ENCODE data around the gene CDK4.

Gene CDK4

GRCh38 chr12:57745485-57745881, 6.6 kb downstream of the CDK4 start:
- Histone ChIP-seq H3K4me3 (ENCODE audit: low read depth, low read length, poor library complexity, severe bottlenecking) (peak overlapping the region; percentile 72), H3F3A (ENCODE audit: insufficient read depth, low read length) (no peaks in the 10 kb centered on the region; the same call in 1 of the 2 replicates), H3K79me2 (ENCODE audit: insufficient read depth, low read length) (peaks cover 5% of the 10 kb centered on the region), H3K9ac (ENCODE audit: low read length) (peak overlapping the region; percentile 83), H3K9me2 (ENCODE audit: low read depth, low read length) (no peaks in the 10 kb centered on the region), H3K4me2 (ENCODE audit: low read length) (peak overlapping the region; percentile 79), H3K27ac (ENCODE audit: low read depth, low read length, poor library complexity, severe bottlenecking) (peak overlapping the region; percentile 74), H2AFZ (ENCODE audit: low read length) (no peak overlapping the region), H3K9me3 (ENCODE audit: low read length) (no peaks in the 10 kb centered on the region), H3K4me1 (ENCODE audit: insufficient read depth, low read length, severe bottlenecking) (peaks cover 46% of the 10 kb centered on the region), H3K36me3 (ENCODE audit: insufficient read depth, low read length) (peaks cover 44% of the 10 kb centered on the region), H4K20me1 (ENCODE audit: insufficient read depth, low read length) (no peaks in the 10 kb centered on the region), H3K27me3 (ENCODE audit: insufficient read depth, low read length) (no peaks in the 10 kb centered on the region)
- no peak for TF ChIP-seq EZH2 (IDR thresholded peaks at IDR 0.05; ENCODE audit: borderline replicate concordance, low read length)
- TF ChIP-seq, protein P1, sequence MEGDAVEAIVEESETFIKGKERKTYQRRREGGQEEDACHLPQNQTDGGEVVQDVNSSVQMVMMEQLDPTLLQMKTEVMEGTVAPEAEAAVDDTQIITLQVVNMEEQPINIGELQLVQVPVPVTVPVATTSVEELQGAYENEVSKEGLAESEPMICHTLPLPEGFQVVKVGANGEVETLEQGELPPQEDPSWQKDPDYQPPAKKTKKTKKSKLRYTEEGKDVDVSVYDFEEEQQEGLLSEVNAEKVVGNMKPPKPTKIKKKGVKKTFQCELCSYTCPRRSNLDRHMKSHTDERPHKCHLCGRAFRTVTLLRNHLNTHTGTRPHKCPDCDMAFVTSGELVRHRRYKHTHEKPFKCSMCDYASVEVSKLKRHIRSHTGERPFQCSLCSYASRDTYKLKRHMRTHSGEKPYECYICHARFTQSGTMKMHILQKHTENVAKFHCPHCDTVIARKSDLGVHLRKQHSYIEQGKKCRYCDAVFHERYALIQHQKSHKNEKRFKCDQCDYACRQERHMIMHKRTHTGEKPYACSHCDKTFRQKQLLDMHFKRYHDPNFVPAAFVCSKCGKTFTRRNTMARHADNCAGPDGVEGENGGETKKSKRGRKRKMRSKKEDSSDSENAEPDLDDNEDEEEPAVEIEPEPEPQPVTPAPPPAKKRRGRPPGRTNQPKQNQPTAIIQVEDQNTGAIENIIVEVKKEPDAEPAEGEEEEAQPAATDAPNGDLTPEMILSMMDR (IDR thresholded peaks at IDR 0.05; ENCODE audit: low read length) = no peak

DNA sequence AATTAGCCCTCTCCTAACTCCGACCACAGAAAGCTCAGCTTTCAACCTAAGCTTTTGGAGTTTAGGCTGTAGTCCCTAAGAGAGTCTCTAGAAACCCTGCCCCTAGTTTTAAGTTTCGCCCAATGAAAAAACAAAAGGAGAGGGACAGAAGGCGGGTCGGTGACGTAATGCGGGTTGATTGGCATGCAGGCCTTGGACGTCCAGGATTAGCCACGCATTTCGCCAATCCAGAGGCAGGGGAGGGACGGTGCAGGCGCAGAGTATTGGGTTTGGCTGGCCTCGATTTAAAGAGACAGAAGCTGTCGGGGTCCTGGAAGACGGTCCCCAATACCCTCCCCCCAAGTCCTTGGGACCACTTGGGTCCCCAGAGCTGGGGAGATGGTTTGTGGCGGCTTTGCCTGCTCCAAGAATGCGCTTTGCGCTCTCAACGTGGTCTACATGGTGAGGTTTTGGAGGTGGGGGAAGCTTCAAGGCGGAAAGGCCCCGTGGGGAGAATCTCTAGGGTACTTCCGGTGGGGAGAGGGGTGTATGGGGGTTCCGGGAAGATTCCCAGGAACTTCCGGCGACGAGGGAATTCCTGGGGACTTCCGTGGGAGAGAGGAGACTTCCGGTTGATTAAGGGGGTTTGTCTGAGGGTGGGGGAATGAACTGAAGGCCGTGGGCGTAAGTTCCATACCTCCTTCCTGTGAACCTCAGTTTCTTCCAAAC, 7.2 kb downstream of the CDK4 start, which contains the start of gene TSPAN31:
Gene TSPAN31 (plus strand): TSS at position 263 of the 708 bp plus-strand sequence. CDS start 116 bp downstream, at position 379.
- no peaks in the 10 kb centered on the region for H4K20me1 ChIP-seq (ENCODE audit: insufficient read depth, low read length)
- no peaks in the 10 kb centered on the region for H3K9me2 ChIP-seq (ENCODE audit: low read depth, low read length)
- H3K4me1 ChIP-seq (ENCODE audit: insufficient read depth, low read length, severe bottlenecking) = peaks cover 49% of the 10 kb centered on the region
- peak within 1 kb of the TSS; percentile 74 for H3K27ac ChIP-seq (ENCODE audit: low read depth, low read length, poor library complexity, severe bottlenecking)
- H3K36me3 ChIP-seq (ENCODE audit: insufficient read depth, low read length) = peaks cover 39% of the 10 kb centered on the region
- peak within 1 kb of the TSS; percentile 83 for H3K9ac ChIP-seq (ENCODE audit: low read length)
- no peaks in the 10 kb centered on the region for H3K27me3 ChIP-seq (ENCODE audit: insufficient read depth, low read length)
- TF ChIP-seq, protein P1 (IDR thresholded peaks at IDR 0.05; ENCODE audit: low read length) = no peak
- no peak for TF ChIP-seq EZH2 (IDR thresholded peaks at IDR 0.05; ENCODE audit: borderline replicate concordance, low read length)
- no peaks in the 10 kb centered on the region for H3K9me3 ChIP-seq (ENCODE audit: low read length)
- H3K4me2 ChIP-seq (ENCODE audit: low read length) = peak within 1 kb of the TSS; percentile 79
- H3F3A ChIP-seq (ENCODE audit: insufficient read depth, low read length) = no peaks in the 10 kb centered on the region; the same call in 1 of the 2 replicates
- H2AFZ ChIP-seq (ENCODE audit: low read length) = peak within 1 kb of the TSS; percentile 5; the same call in 1 of the 2 replicates
- H3K79me2 ChIP-seq (ENCODE audit: insufficient read depth, low read length) = no peaks in the 10 kb centered on the region
- peak within 1 kb of the TSS; percentile 72 for H3K4me3 ChIP-seq (ENCODE audit: low read depth, low read length, poor library complexity, severe bottlenecking)

GRCh38 chr12:57744194-57744776, 7.8 kb downstream of the CDK4 start:
- no peak for TF ChIP-seq EZH2 (IDR thresholded peaks at IDR 0.05; ENCODE audit: borderline replicate concordance, low read length)
- TF ChIP-seq, protein P1 (IDR thresholded peaks at IDR 0.05; ENCODE audit: low read length) = no peak
- Histone ChIP-seq H4K20me1 (ENCODE audit: insufficient read depth, low read length) (no peaks in the 10 kb centered on the region), H2AFZ (ENCODE audit: low read length) (peak overlapping the region; percentile 5; the same call in 1 of the 2 replicates)

More at GRCh38 chr12:57744194-57744776, 7.8 kb downstream of the CDK4 start:
- H3K9me2 ChIP-seq (ENCODE audit: low read depth, low read length) = no peaks in the 10 kb centered on the region
- no peaks in the 10 kb centered on the region; the same call in 1 of the 2 replicates for H3F3A ChIP-seq (ENCODE audit: insufficient read depth, low read length)
- H3K27ac ChIP-seq (ENCODE audit: low read depth, low read length, poor library complexity, severe bottlenecking) = peak overlapping the region; percentile 64
- peak overlapping the region; percentile 79 for H3K4me2 ChIP-seq (ENCODE audit: low read length)
- H3K9me3 ChIP-seq (ENCODE audit: low read length) = no peaks in the 10 kb centered on the region
- no peaks in the 10 kb centered on the region for H3K79me2 ChIP-seq (ENCODE audit: insufficient read depth, low read length)
- peak overlapping the region; percentile 72 for H3K4me3 ChIP-seq (ENCODE audit: low read depth, low read length, poor library complexity, severe bottlenecking)
- H3K4me1 ChIP-seq (ENCODE audit: insufficient read depth, low read length, severe bottlenecking) = peaks cover 55% of the 10 kb centered on the region
- H3K36me3 ChIP-seq (ENCODE audit: insufficient read depth, low read length) = peaks cover 33% of the 10 kb centered on the region
- H3K27me3 ChIP-seq (ENCODE audit: insufficient read depth, low read length) = no peaks in the 10 kb centered on the region
- H3K9ac ChIP-seq (ENCODE audit: low read length) = peak overlapping the region; percentile 83
